ENCODE measurements around the gene ARHGEF37.

- TF ChIP-seq CTCF (conservative IDR thresholded peaks at IDR 0.05; ENCODE audit: low read depth, low read length) (no peak), EZH2 (IDR thresholded peaks at IDR 0.05; ENCODE audit: borderline replicate concordance, low read depth, low read length, poor library complexity, severe bottlenecking) (no peak)
These were observed 76.0 kb downstream of the ARHGEF37 start for GRCh38 chr5:149657324-149657723.

Data from A673 (cell line).